GM21619 (cell line): ENCODE data around the gene CXXC5.
"Not testable (repeated sequence)": the region's sequence is repeated elsewhere in the genome, so short reads cannot be mapped to it uniquely, and the experiment has no call there.

Experiments used
- ATAC-seq: cut with Tn5 transposase; IDR thresholded peaks from one replicate; pipeline ENCODE4 v1.9.1; 2021; ENCODE audit not compliant: unreplicated experiment

The CXXC5 gene

DNA sequence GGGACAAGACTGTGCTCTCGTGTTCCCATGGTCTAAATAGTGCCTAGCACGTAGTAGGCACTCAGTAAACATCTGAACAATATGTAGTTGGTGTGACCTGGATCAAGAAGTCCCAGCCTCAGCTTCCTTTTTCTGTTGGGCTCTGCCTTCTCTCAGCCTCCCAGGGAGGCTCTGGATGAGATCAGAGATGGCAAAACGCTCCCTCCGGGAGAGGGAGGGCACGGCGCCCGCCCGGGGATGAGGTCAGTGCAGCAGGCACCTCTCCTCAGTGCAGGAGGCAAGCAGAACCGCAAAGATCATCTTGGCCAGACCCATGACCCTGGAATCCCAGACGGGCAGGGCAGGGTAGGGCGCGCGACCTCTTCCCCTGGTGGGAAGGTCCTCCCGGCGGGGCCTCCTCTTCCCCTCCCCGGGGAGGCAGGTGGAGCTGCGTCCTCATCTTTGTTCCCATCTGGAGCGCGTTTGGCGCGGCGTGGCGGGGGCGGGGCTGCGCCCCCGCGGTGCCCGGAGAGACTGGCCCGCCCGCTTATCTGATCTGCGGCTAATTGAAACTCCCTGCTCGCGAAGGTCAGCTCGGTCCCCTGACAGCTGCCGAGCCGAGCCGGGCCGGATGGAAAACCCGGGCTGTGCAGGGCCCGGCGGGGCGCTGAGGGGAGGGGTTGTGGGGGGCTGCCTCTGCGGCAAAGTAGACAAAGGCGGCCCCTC lies 60.9 kb downstream of the CXXC5 start:
- no peak for ATAC-seq

DNA sequence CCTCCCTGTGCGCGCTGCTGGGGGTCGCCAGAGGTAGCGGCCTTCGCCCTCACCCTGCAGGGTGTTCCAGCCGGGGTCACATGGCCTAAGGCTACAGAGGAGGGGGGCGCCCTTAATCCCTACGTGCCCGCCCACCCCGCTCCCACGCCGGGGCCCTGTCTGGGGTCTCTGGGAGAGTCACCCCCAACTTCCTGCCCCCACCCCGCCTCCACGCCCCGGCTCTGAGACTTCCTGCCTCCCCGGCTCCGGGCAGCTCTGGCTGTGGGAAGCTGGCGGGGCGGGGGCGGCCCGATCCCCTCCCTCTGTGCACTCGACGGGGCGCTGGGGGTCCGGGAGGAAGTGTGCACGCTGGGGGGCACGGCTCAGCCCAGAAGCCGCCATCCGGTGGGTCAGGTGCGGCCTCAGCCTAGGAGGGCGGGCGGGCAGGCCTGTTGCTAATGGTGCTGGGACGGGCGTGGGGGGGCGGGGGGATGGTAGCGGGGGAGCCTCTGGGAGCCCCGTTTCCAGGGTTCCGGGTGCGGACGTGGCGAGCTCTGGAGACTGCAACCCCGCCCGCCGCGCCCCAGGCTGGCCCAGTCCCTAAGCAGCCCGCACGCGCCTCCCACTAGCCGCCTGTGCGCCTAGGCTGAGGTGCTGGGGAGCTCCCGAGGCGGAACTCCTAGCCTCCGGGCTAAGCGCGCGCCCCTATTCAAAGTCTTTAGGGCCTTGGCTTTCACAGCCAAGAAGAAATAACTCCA lies 61.6 kb downstream of the CXXC5 start:
- ATAC-seq, result no peak

- ATAC-seq, result no peak
Measured at GRCh38 chr5:139710319-139711066, 62.3 kb downstream of the CXXC5 start.

- ATAC-seq, result no peak
Measured at GRCh38 chr5:139711067-139711905, 63.1 kb downstream of the CXXC5 start.

- ATAC-seq, result no peak
Measured at GRCh38 chr5:139711906-139712224, 63.7 kb downstream of the CXXC5 start.

GRCh38 chr5:139712412-139712811 lies 64.3 kb downstream of the CXXC5 start:
- ATAC-seq, result no peak

GRCh38 chr5:139713898-139714297 lies 65.7 kb downstream of the CXXC5 start:
- ATAC-seq, result not testable (repeated sequence)

DNA sequence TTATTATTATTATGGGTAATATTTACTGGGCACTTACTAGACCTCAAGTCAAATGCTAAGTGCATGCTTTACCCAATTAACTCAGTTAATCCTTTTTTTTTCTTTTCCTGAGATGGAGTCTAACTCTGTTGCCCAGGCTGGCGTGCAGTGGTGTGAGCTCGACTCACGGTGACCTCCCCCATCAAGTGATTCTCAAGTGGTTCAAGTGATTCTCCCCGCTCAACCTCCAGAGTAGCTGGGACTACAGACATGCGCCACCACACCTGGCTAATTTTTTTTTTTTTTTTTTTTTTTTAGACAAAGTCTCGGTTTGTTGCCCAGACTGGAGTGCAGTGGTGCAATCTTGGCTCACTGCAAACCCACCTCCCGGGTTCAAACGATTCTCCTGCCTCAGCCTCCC lies 69.1 kb downstream of the CXXC5 start:
- ATAC-seq, result no peak

GRCh38 chr5:139718403-139718802 lies 70.3 kb downstream of the CXXC5 start:
- ATAC-seq, result not testable (repeated sequence)

DNA sequence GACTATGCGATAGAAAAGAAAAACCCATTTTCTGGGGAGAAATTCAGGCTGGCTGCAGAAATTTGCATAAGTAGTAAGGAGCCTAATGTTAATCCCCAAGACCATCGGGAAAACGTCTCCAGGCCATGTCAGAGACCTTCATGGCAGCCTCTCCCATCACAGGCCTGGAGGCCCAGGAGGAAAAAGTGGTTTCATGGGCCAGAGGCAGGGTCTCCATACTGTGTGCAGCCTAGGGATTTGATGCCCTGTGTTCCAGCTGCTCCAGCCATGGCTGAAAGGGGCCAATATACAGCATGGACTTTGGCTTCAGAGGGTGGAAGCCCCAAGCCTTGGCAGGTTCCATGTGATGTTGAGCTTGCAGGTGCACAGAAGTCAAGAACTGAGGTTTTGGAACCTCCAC lies 71.8 kb downstream of the CXXC5 start:
- ATAC-seq, result not testable (repeated sequence)

- no peak for ATAC-seq
Measured at GRCh38 chr5:139723986-139724587, 75.9 kb downstream of the CXXC5 start.

- ATAC-seq, result no peak
Measured at GRCh38 chr5:139725073-139725830, 77.1 kb downstream of the CXXC5 start.

DNA sequence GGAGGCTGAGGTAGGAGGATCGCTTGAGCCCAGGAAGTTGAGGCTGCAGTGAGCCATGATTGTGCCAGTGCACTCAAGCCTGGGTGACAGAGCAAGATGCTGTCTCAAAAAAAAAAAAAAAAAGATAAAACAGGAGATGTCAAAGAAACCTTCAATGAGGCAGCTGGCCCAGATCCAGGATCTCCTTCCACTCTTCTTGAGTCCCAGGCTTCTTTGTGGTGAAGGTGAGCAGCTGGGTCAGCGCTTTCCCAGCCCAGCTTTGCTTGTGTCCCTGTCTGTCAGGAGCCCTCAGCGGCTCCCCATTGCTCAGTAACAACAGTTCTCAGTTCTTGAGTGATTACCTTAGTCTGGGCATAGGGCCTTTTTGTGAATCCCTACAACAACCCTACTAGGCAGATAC lies 78.1 kb downstream of the CXXC5 start:
- ATAC-seq, result no peak

GRCh38 chr5:139727615-139728014 lies 79.5 kb downstream of the CXXC5 start:
- not testable (repeated sequence) for ATAC-seq

DNA sequence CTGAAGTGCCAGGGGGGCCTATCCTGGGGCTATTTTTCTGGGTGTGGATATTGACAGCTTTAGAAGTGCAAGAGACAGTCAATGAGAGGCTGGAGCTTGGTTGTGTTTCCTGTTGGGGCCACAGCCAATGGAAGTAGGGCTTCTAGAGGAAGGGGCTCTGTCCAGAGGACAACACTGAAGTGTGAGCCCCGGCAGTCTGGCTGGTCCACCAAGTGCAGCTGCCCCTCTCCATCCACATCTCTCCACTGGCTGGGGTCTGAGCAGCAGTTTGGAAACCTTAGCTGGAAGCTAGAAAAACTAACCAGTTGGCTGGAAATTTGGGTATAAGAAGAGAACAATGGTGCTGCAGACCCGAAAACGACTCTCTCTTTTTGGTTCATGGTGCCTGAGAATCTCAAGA lies 83.1 kb downstream of the CXXC5 start:
- ATAC-seq, result no peak

DNA sequence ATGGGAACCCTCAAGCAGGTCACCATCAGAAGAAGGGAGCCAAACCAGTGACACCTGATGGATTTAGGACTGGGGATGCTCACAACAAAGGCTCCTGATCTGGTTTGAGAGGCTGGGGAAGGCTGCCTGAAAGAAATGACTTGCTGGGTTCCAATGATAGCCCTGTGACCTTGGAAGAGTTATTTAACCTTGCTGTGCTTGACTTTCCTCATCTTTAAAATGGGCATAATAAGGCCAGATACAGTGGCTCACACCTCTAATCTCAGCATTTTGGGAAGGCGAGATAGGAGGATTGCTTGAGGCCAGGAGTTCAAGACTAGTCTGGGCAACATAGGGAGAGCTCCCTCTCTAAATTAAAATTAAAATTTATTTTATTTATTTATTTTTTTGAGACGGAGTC lies 83.9 kb downstream of the CXXC5 start:
- ATAC-seq, result no peak

DNA sequence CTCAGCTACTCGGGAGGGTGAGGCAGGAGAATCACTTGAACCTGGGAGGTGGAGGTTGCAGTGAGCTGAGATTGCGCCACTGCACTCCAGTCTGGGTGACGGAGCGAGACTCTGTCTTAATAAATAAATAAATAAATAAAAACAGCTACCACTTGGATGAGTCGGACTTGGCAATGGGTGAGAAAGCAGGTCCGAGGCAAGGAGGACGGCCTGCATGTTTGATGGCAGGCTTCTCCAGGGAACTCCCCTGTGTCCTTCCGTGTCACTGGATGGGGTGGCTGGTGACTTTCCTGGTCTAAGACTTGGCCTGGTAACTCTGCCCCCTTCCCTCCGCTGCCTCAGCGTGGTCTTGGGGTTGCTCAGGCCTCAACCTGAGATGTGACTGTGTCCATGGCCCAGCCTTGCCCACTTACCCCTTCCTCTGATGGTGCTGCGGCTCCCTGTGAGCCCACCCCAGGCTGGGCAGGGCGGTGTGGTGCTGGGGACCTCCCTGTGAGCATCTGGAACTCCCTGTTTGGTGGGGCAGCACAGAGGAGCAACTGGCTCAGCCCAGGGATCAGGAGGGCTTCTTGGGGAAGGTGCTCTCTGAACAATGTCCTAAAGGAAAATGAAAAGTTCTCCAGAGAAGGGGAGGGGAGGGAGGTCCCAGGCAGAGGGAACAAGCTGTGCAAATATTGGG lies 85.0 kb downstream of the CXXC5 start:
- ATAC-seq, result no peak
